ENCODE measurements around the gene FFAR2.

DNA sequence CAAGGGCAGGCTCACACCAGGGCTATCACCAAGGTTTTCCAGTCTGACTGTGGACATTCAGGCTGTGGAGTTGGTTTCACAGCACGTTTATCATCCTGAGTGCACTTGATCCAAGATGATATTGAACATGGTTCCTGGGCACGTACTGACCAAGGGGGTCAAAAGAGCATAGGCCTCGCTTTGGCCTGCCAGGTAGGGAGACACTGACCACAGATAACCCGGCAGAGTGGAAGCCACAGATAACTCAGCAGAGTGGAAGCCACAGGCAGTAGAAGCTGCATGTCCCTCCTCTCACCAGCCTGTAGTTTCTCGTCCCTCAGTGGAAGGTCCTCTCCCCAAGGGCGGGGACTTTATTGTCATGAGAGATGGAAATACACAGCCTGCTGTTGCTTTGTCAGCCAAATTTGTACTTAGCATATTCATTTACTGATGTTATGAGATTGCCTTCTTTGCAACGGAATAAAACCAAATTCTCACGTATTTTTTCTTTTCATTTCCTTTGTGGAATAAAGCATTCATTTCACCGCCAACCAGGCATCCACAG is 51.0 kb downstream of the FFAR2 start:
- TF ChIP-seq, protein P1, sequence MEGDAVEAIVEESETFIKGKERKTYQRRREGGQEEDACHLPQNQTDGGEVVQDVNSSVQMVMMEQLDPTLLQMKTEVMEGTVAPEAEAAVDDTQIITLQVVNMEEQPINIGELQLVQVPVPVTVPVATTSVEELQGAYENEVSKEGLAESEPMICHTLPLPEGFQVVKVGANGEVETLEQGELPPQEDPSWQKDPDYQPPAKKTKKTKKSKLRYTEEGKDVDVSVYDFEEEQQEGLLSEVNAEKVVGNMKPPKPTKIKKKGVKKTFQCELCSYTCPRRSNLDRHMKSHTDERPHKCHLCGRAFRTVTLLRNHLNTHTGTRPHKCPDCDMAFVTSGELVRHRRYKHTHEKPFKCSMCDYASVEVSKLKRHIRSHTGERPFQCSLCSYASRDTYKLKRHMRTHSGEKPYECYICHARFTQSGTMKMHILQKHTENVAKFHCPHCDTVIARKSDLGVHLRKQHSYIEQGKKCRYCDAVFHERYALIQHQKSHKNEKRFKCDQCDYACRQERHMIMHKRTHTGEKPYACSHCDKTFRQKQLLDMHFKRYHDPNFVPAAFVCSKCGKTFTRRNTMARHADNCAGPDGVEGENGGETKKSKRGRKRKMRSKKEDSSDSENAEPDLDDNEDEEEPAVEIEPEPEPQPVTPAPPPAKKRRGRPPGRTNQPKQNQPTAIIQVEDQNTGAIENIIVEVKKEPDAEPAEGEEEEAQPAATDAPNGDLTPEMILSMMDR (IDR thresholded peaks at IDR 0.05; ENCODE audit: low read depth, low read length, missing input control): no peak
- TF ChIP-seq REST (IDR thresholded peaks at IDR 0.05): no peak
- no peak for TF ChIP-seq YY1 (IDR thresholded peaks at IDR 0.05)
